PC-3 (cell line): ENCODE data around the gene NUTM2F. TPM values are rescaled to one million over a fixed set of nuclear protein-coding genes. Genes with fewer than 3 reads are reported as not detected.
"Not testable (repeated sequence)": the region's sequence is repeated elsewhere in the genome, so short reads cannot be mapped to it uniquely, and the experiment has no call there.

Experiments
- ATAC-seq: fragments of 200-7000 bp; cut with Tn5 transposase; 2 replicates; pipeline ENCODE4 v1.9.1; 2020; ENCODE audit warnings: mild to moderate bottlenecking, moderate library complexity
- Bru-seq: library from RNA; stranded (reverse); fragments of 400-500 nt; gene quantifications from one replicate; lab custom pipeline; 2021; lab: Mats Ljungman, UMichigan
- BruChase-seq, 2 experiments: library from RNA; stranded (reverse); fragments of 400-500 nt; gene quantifications; one replicate each; lab custom pipeline; 2021; lab: Mats Ljungman, UMichigan
- BruUV-seq: library from RNA; stranded (reverse); fragments of 400-500 nt; replicated peaks from 2 replicates; lab custom pipeline; 2021; lab: Mats Ljungman, UMichigan
- CTCF ChIA-PET: fragments of 300-600 bp; sonication (Branson Sonifier 250); formaldehyde crosslinking; loops from one replicate; lab custom pipeline; 2022; ENCODE audit warnings: antibody characterized with exemption; lab: Charles Lee
- POLR2A ChIA-PET: fragments of 300-600 bp; sonication (Branson Sonifier 250); formaldehyde crosslinking; loops from one replicate; lab custom pipeline; 2022; ENCODE audit warnings: antibody characterized with exemption; ENCODE audit not compliant: unreplicated experiment; lab: Charles Lee
- DNase-seq: peaks from one replicate; pipeline ENCODE4 v3.0.0-alpha.2; 2015
- H2AFZ ChIP-seq: fragments of 300-600 bp; sonication (generic); 2 replicates; pipeline ENCODE4 v1.6.0; 2016; ENCODE audit warnings: antibody characterized with exemption, low read length
- H3F3A ChIP-seq: fragments of 300-600 bp; sonication (generic); one replicate; pipeline ENCODE4 v1.6.0; 2017; ENCODE audit warnings: antibody characterized with exemption, low read length, control low read depth, mild to moderate bottlenecking; ENCODE audit not compliant: unreplicated experiment
- H3K27ac ChIP-seq: fragments of 300-600 bp; sonication (generic); 2 replicates; pipeline ENCODE4 v1.5.1; 2016; ENCODE audit warnings: mild to moderate bottlenecking, low read length
- H3K27me3 ChIP-seq: fragments of 300-600 bp; sonication (generic); 2 replicates; pipeline ENCODE4 v1.6.1; 2016; ENCODE audit warnings: low read length, mixed read lengths
- H3K36me3 ChIP-seq: fragments of 300-600 bp; sonication (generic); 2 replicates; pipeline ENCODE4 v1.6.1; 2016; ENCODE audit warnings: low read depth, mixed run types, low read length, mixed read lengths
- H3K4me1 ChIP-seq: fragments of 300-600 bp; sonication (generic); 2 replicates; pipeline ENCODE4 v1.5.1; 2016; ENCODE audit warnings: low read length; ENCODE audit not compliant: insufficient read depth
- H3K4me2 ChIP-seq: fragments of 300-600 bp; sonication (generic); 2 replicates; pipeline ENCODE4 v1.6.0; 2016; ENCODE audit warnings: low read length
- H3K4me3 ChIP-seq: fragments of 300-600 bp; sonication (generic); 2 replicates; pipeline ENCODE4 v1.5.1; 2016; ENCODE audit warnings: mild to moderate bottlenecking, low read length, mixed read lengths
- H3K79me2 ChIP-seq: fragments of 300-600 bp; sonication (generic); 2 replicates; pipeline ENCODE4 v1.6.1; 2017; ENCODE audit warnings: low read length, mixed read lengths
- H3K9ac ChIP-seq: fragments of 300-600 bp; sonication (generic); 2 replicates; pipeline ENCODE4 v1.6.0; 2016; ENCODE audit warnings: mild to moderate bottlenecking, low read length
- H3K9me2 ChIP-seq: fragments of 300-600 bp; sonication (generic); replicated peaks from 2 replicates; pipeline ENCODE4 v1.6.1; 2016; ENCODE audit warnings: mixed run types, low read length, mixed read lengths
- H3K9me3 ChIP-seq: fragments of 300-600 bp; sonication (generic); 2 replicates; pipeline ENCODE4 v1.6.1; 2016; ENCODE audit warnings: low read length, mixed read lengths
- H4K20me1 ChIP-seq: fragments of 300-600 bp; sonication (generic); 2 replicates; pipeline ENCODE4 v1.6.1; 2016; ENCODE audit warnings: low read length, mixed read lengths
- intact Hi-C: fragments of 100-400 bp; cut with micrococcal nuclease; formaldehyde crosslinking; loops from 2 replicates; pipeline ENCODE4 v1.9.0; 2023
- long read RNA-seq: library from polyadenylated mRNA; unstranded; transcript quantifications from one replicate; pipeline ENCODE4 v2.0.0, GENCODE V29; 2021; ENCODE audit not compliant: unreplicated experiment
- total RNA-seq: library from RNA; depleted of rRNA; stranded (reverse); fragments of >200 nt; gene quantifications from 2 replicates; pipeline ENCODE4 v1.2.3, GENCODE V29; 2014; rRNA removed

The NUTM2F gene
- total RNA-seq (not detected in 2 replicates), Bru-seq, nascent RNA (percentile 7 among the genes with signal in this experiment), BruChase-seq, experiment 1, labeled RNA remaining after a 6-hour chase (percentile 20 among the genes with signal in this experiment), BruChase-seq, experiment 2, labeled RNA remaining after a 2-hour chase (percentile 24 among the genes with signal in this experiment)
- long read RNA-seq, partial matches to known transcripts = 1 of 1 reads
- long read RNA-seq, other reads (novel, unspliced or antisense) = 0 of 1 reads

GRCh38 chr9:94328544-94328943 lies at the start of gene NUTM2F:
TSS of gene NUTM2F (minus strand) at chr9:94328644. CDS start at chr9:94328623, 21 bp downstream.
- H3K4me1 ChIP-seq, H3K27ac ChIP-seq, H2AFZ ChIP-seq, H4K20me1 ChIP-seq, DNase-seq, H3K4me3 ChIP-seq, H3K9me2 ChIP-seq, H3K27me3 ChIP-seq, intact Hi-C loops, H3K4me2 ChIP-seq, POLR2A ChIA-PET, H3F3A ChIP-seq, H3K79me2 ChIP-seq, H3K36me3 ChIP-seq, H3K9ac ChIP-seq, BruUV-seq, H3K9me3 ChIP-seq, CTCF ChIA-PET, ATAC-seq: not testable (repeated sequence)

GRCh38 chr9:94375197-94375596 lies 46.8 kb upstream of the NUTM2F start:
- H3K9ac ChIP-seq, H3K9me2 ChIP-seq, H2AFZ ChIP-seq, POLR2A ChIA-PET, CTCF ChIA-PET, H3F3A ChIP-seq, H3K9me3 ChIP-seq, DNase-seq, BruUV-seq, H3K27ac ChIP-seq, H3K4me1 ChIP-seq, H3K36me3 ChIP-seq, H3K27me3 ChIP-seq, intact Hi-C loops, H4K20me1 ChIP-seq: not testable (repeated sequence)
- Histone ChIP-seq H3K4me3 (peak overlapping the region; percentile 60), H3K79me2 (peaks cover 19% of the 10 kb centered on the region), H3K4me2 (peak overlapping the region; percentile 64)
- ATAC-seq = peak; percentile 60

- H3K27ac ChIP-seq, H3K9me2 ChIP-seq, H4K20me1 ChIP-seq, H3F3A ChIP-seq, CTCF ChIA-PET, H3K9me3 ChIP-seq, H3K27me3 ChIP-seq, H3K36me3 ChIP-seq, H3K4me1 ChIP-seq, intact Hi-C loops, BruUV-seq, POLR2A ChIA-PET: not testable (repeated sequence)
- Histone ChIP-seq H2AFZ (peak overlapping the region; percentile 75), H3K4me3 (peak overlapping the region; percentile 61), H3K79me2 (peaks cover 16% of the 10 kb centered on the region), H3K9ac (peak overlapping the region; percentile 60), H3K4me2 (peak overlapping the region; percentile 81)
- peak; percentile 93 for ATAC-seq
- DNase-seq = peak; percentile 79
Measured at GRCh38 chr9:94374176-94375056, 46.0 kb upstream of the NUTM2F start.

GRCh38 chr9:94373779-94374175 lies 45.3 kb upstream of the NUTM2F start:
- H3K4me1 ChIP-seq, H3K27me3 ChIP-seq, POLR2A ChIA-PET, H3F3A ChIP-seq, DNase-seq, H3K36me3 ChIP-seq, intact Hi-C loops, ATAC-seq, H3K9me2 ChIP-seq, H3K9me3 ChIP-seq, CTCF ChIA-PET, H3K27ac ChIP-seq, H4K20me1 ChIP-seq: not testable (repeated sequence)
- peak overlapping the region; percentile 61 for H3K4me3 ChIP-seq
- peaks cover 15% of the 10 kb centered on the region for H3K79me2 ChIP-seq
- TSS peak; percentile 99 for BruUV-seq
- H3K4me2 ChIP-seq = peak overlapping the region; percentile 81
- peak overlapping the region; percentile 60 for H3K9ac ChIP-seq
- H2AFZ ChIP-seq = peak overlapping the region; percentile 75

GRCh38 chr9:94370266-94370665 lies 41.8 kb upstream of the NUTM2F start:
- intact Hi-C loops, BruUV-seq, H3K4me3 ChIP-seq, H3K9ac ChIP-seq, DNase-seq, H3K36me3 ChIP-seq, POLR2A ChIA-PET, ATAC-seq, H3K79me2 ChIP-seq, H3K27ac ChIP-seq, H3K9me3 ChIP-seq, H3K9me2 ChIP-seq, H3K4me1 ChIP-seq, H4K20me1 ChIP-seq, H3F3A ChIP-seq, CTCF ChIA-PET, H2AFZ ChIP-seq, H3K4me2 ChIP-seq, H3K27me3 ChIP-seq: not testable (repeated sequence)

GRCh38 chr9:94364093-94364614 lies 35.7 kb upstream of the NUTM2F start:
- H3K9me3 ChIP-seq, H3K9me2 ChIP-seq, DNase-seq, H3K27ac ChIP-seq, H3K4me3 ChIP-seq, H3K9ac ChIP-seq, ATAC-seq, H3K36me3 ChIP-seq, H3K79me2 ChIP-seq, H4K20me1 ChIP-seq, H2AFZ ChIP-seq, H3K27me3 ChIP-seq, H3K4me1 ChIP-seq, H3K4me2 ChIP-seq, CTCF ChIA-PET, POLR2A ChIA-PET, BruUV-seq, intact Hi-C loops, H3F3A ChIP-seq: not testable (repeated sequence)
